ENCODE results near the gene GNB2.
"Not testable (repeated sequence)": the region's sequence is repeated elsewhere in the genome, so short reads cannot be mapped to it uniquely, and the experiment has no call there.

GNB2 gene

GRCh38 chr7:100705320-100705752 is 31.8 kb downstream of the GNB2 start:
- no peak for DNase-seq

GRCh38 chr7:100705753-100706671 is 32.5 kb downstream of the GNB2 start, which contains the start of gene POP7:
TSS of gene POP7 (plus strand) at chr7:100706121. CDS start at chr7:100706831, 710 bp downstream.
- DNase-seq: peak; percentile 75

- no peak for DNase-seq
Observed at GRCh38 chr7:100706672-100707311, 33.3 kb downstream of the GNB2 start.

DNA sequence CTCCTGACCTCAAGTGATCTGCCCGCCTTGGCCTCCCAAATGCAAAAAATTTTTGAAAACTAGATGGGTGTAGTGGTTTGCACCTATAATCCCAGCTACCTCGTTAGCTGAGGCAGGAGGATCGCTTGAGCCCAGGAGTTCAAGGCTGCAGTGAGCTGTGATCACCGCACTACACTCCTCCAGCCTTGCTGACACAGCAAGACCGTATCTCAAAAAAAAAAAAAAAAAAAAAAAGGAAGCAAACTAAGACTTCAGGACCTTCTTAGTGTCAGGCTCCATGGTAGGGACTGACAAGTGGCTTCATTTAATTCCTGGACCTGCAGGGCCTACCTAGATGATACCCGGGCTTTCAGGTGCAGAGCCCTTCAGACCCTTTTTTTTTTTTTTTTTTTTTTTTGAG is 34.9 kb downstream of the GNB2 start:
- no peak for DNase-seq

DNA sequence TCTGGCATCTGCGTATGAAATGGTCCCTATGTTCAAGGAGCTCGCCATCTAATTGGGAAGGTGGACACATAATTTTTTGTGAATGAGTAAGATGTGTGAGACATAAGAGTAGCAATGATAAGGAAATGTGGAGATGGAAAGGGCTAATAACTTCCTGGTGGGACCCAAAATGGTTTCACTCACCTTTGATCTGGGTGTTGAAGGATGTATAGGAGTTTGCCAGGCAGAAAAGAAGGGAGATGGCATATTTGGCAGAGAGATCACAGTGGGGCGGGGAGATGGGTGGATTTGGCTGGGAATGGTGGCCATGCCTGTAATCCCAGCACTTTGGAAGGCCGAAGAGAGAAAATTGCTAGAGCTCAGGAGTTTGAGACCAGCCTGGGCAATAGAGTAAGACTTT is 36.9 kb downstream of the GNB2 start:
- no peak for DNase-seq

- DNase-seq: no peak
Observed at GRCh38 chr7:100711369-100711768, 37.8 kb downstream of the GNB2 start.

GRCh38 chr7:100714725-100715124 is 41.2 kb downstream of the GNB2 start:
- no peak for DNase-seq

- not testable (repeated sequence) for DNase-seq
Observed at GRCh38 chr7:100717073-100717472, 43.5 kb downstream of the GNB2 start.

GRCh38 chr7:100719523-100720278 is 46.2 kb downstream of the GNB2 start:
- no peak for DNase-seq

- no peak for DNase-seq
Observed at GRCh38 chr7:100720279-100720670, 46.7 kb downstream of the GNB2 start, which contains the start of gene EPO. TSS of gene EPO (plus strand) at chr7:100720468. CDS start at chr7:100720981, 513 bp downstream.

DNA sequence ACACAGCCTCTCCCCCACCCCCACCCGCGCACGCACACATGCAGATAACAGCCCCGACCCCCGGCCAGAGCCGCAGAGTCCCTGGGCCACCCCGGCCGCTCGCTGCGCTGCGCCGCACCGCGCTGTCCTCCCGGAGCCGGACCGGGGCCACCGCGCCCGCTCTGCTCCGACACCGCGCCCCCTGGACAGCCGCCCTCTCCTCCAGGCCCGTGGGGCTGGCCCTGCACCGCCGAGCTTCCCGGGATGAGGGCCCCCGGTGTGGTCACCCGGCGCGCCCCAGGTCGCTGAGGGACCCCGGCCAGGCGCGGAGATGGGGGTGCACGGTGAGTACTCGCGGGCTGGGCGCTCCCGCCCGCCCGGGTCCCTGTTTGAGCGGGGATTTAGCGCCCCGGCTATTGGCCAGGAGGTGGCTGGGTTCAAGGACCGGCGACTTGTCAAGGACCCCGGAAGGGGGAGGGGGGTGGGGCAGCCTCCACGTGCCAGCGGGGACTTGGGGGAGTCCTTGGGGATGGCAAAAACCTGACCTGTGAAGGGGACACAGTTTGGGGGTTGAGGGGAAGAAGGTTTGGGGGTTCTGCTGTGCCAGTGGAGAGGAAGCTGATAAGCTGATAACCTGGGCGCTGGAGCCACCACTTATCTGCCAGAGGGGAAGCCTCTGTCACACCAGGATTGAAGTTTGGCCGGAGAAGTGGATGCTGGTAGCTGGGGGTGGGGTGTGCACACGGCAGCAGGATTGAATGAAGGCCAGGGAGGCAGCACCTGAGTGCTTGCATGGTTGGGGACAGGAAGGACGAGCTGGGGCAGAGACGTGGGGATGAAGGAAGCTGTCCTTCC is 47.3 kb downstream of the GNB2 start:
- no peak for DNase-seq

- no peak for DNase-seq
Observed at GRCh38 chr7:100721505-100721812, 47.9 kb downstream of the GNB2 start.

GRCh38 chr7:100722480-100723212 is 49.1 kb downstream of the GNB2 start:
- DNase-seq: no peak

DNA sequence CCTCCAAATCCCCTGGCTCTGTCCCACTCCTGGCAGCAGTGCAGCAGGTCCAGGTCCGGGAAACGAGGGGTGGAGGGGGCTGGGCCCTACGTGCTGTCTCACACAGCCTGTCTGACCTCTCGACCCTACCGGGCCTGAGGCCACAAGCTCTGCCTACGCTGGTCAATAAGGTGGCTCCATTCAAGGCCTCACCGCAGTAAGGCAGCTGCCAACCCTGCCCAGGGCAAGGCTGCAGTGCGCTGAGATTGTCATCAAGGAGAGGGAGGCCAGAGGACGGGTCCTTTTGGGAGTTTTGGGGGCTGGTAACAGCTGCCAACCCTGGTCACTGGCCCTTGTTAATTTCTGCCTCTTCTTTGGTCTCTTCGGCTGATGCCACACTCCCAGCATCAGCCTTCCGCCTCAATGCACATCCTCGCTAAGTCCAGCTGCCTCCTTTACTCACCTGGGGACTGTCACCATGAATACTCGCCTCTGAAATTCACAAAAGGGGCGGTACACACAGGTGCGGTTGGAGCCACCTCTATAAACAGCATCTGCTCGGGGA is 50.3 kb downstream of the GNB2 start:
- no peak for DNase-seq

GRCh38 chr7:100724364-100724763 is 50.8 kb downstream of the GNB2 start:
- DNase-seq: not testable (repeated sequence)

GRCh38 chr7:100726996-100727761 is 53.6 kb downstream of the GNB2 start:
- no peak for DNase-seq

DNA sequence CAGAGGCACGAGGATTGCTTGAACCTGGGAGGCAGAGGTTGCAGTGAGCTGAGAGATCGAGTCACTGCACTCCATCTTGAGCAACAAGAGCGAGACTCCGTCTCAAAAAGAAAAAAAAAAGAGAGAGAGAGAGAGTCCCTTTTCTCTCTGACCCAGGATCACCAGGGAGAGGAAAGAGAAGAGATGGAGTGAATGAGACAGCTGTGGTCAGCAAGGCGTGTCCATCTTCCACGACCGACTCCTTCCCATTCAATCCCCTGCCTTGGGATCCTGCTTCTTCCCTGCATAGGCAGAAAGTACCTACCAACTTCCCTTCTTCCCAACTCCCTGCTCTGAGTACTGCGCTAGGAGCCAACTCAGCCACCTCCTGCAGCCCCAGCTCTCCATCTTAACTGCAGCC is 54.7 kb downstream of the GNB2 start:
- DNase-seq: no peak

Data from NCI-H510A treated with DMSO at 0.1 percent for 48 hours (cell line).